Stimulated activated CD8-positive, alpha-beta memory T cell treated with anti-CD3 and anti-CD28 coated beads, Interleukin-2, amount 100 ng/mL, for 48 hours (primary cell): ENCODE data around the gene AQP6.
A peak's percentile ranks its signal among the peaks of the same experiment; 100 is the strongest.

Source experiments
- DNase-seq, 2 donors: peaks; one replicate each; pipeline ENCODE4 v3.0.0-alpha.2; 2020; ENCODE audit warnings: low read depth in 2 of 2

Gene AQP6

GRCh38 chr12:49942921-49943624 is 29.7 kb upstream of the AQP6 start:
- DNase-seq, result no peak

GRCh38 chr12:49943625-49943960 is 29.2 kb upstream of the AQP6 start:
- DNase-seq, result no peak

- no peak for DNase-seq
Measured at GRCh38 chr12:49944046-49944445, 28.7 kb upstream of the AQP6 start.

GRCh38 chr12:49944718-49945117 is 28.0 kb upstream of the AQP6 start:
- DNase-seq, result no peak

GRCh38 chr12:49945394-49946080 is 27.2 kb upstream of the AQP6 start:
- peak; percentile 82 to 87 for DNase-seq

- DNase-seq, result no peak
Measured at GRCh38 chr12:49946086-49946485, 26.7 kb upstream of the AQP6 start.

- DNase-seq, result no peak
Measured at GRCh38 chr12:49946497-49946896, 26.2 kb upstream of the AQP6 start.

- no peak for DNase-seq
Measured at GRCh38 chr12:49947593-49948226, 25.0 kb upstream of the AQP6 start.

GRCh38 chr12:49948866-49949845 is 23.6 kb upstream of the AQP6 start:
- DNase-seq, result no peak

GRCh38 chr12:49949866-49950265 is 22.9 kb upstream of the AQP6 start:
- DNase-seq, result no peak

- DNase-seq, result no peak
Measured at GRCh38 chr12:49950273-49951251, 22.2 kb upstream of the AQP6 start, which contains the start of gene AQP2. AQP2 (plus strand) TSS chr12:49950737; CDS start chr12:49950831, 94 bp downstream.

GRCh38 chr12:49951411-49952240 is 21.1 kb upstream of the AQP6 start:
- DNase-seq, result no peak

- no peak for DNase-seq
Measured at GRCh38 chr12:49952391-49953055, 20.2 kb upstream of the AQP6 start.

- no peak for DNase-seq
Measured at GRCh38 chr12:49953151-49953550, 19.6 kb upstream of the AQP6 start.

GRCh38 chr12:49953961-49954846 is 18.5 kb upstream of the AQP6 start:
- DNase-seq, result no peak

- DNase-seq, result no peak
Measured at GRCh38 chr12:49954863-49955830, 17.6 kb upstream of the AQP6 start.
